ENCODE results near the gene EOLA2. TPM values are rescaled to one million over a fixed set of nuclear protein-coding genes. Genes with fewer than 3 reads are reported as not detected.
"Not testable (repeated sequence)": the region's sequence is repeated elsewhere in the genome, so short reads cannot be mapped to it uniquely, and the experiment has no call there.

EOLA2 gene
- total and polyA plus RNA-seq, 3 donors from 2014 or later, result 28.0 to 42.0 (median 35.1) TPM

DNA sequence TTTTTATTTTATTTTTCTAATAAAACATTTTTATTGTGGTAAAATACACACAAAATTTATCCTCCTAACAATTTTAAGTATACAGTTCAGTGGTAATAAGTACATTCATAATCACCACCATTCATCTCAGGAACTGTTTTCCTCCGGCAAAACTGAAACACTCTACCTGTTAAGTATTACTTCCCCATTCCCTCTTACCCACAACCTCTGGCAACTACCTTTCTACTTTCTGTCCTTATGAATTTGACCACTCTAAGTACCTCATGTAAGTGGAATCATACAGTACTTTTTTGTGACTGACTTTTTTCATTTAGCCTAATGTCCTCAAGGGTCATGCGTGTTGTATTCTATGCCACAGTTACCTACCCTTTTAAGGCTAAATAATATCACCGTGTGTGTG lies 30.0 kb downstream of the EOLA2 start:
- Histone ChIP-seq H3K4me3 (no peak overlapping the region), H3K27me3 (no peaks in the 10 kb centered on the region), H3K36me3 (ENCODE audit: low read depth, missing control alignments) (no peaks in the 10 kb centered on the region), H3K27ac (no peak overlapping the region), H3K4me1 (no peaks in the 10 kb centered on the region), H3K9me3 (no peaks in the 10 kb centered on the region)
- no peak for TF ChIP-seq CTCF (IDR thresholded peaks at IDR 0.05)
- no peak for TF ChIP-seq POLR2A (IDR thresholded peaks at IDR 0.05)
- intact Hi-C loops (cut with DNase I; ENCODE audit: low total_unique reads), result no loop called here
- DNase-seq, result no peak
- 94 to 96% methylated on average over 3 of the region's 3 CpGs for WGBS, 2 donors

GRCh38 chrX:149903889-149904748 lies 34.2 kb downstream of the EOLA2 start:
- Histone ChIP-seq H3K27ac (no peak overlapping the region), H3K27me3 (no peaks in the 10 kb centered on the region), H3K36me3 (ENCODE audit: low read depth, missing control alignments) (no peaks in the 10 kb centered on the region), H3K9me3 (no peaks in the 10 kb centered on the region), H3K4me1 (no peaks in the 10 kb centered on the region), H3K4me3 (no peak overlapping the region)
- no peak for DNase-seq
- intact Hi-C loops (cut with DNase I; ENCODE audit: low total_unique reads), result no loop called here
- TF ChIP-seq POLR2A (IDR thresholded peaks at IDR 0.05) (no peak), CTCF (IDR thresholded peaks at IDR 0.05) (no peak)
- WGBS, 2 donors, result 6 to 20% methylated on average over 4 to 6 of the region's 6 CpGs

DNA sequence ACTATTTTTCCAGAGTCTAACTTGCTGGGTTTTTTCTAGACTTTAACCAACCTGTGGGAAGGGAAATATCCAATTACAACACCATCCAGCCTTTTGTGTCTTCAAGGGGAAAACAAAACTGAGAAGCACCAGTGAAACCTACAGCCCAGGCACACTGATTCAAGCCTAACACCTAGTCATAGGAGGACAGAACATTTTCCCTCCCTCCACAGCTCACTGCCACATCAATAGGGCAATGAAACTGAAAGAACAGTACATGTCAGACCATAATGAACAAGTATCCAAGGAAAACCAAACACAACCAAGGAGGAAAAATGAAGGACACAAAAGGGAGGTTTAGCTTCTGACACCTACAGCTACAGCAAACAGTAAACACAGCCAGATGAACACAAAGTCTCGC lies 39.7 kb downstream of the EOLA2 start:
- 88 to 92% methylated on average over 1 of the region's 1 CpG for WGBS, 2 donors
- Histone ChIP-seq H3K27ac (no peak overlapping the region), H3K9me3 (no peaks in the 10 kb centered on the region), H3K36me3 (ENCODE audit: low read depth, missing control alignments) (no peaks in the 10 kb centered on the region), H3K4me3 (no peak overlapping the region), H3K27me3 (no peaks in the 10 kb centered on the region), H3K4me1 (no peaks in the 10 kb centered on the region)
- DNase-seq, result no peak
- intact Hi-C loops (cut with DNase I; ENCODE audit: low total_unique reads), result no loop called here
- TF ChIP-seq POLR2A (IDR thresholded peaks at IDR 0.05) (no peak), CTCF (IDR thresholded peaks at IDR 0.05) (no peak)

DNA sequence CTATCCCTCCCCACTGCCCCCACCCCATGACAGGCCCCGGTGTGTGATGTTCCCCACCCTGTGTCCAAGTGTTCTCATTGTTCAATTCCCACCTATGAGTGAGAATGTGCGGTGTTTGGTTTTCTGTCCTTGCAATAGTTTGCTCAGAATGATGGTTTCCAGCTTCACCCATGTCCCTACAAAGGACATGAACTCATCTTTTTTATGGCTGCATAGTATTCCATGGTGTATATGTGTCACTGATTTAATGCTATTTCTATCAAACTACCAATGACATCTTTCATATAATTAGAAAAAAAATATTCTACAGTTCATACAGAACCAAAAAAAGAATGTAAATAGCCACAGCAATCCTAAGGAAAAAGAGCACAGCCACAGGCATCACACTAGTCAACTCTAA lies 47.5 kb downstream of the EOLA2 start:
- H3K4me3 ChIP-seq; H3K27ac ChIP-seq; DNase-seq; H3K36me3 ChIP-seq (ENCODE audit: low read depth, missing control alignments); H3K9me3 ChIP-seq; intact Hi-C loops (cut with DNase I; ENCODE audit: low total_unique reads); H3K27me3 ChIP-seq; H3K4me1 ChIP-seq: not testable (repeated sequence)
- WGBS, 2 donors, result 92 to 100% methylated on average over 2 of the region's 2 CpGs

Other genes starting within 250 kb of the EOLA2 start
- 1 to 10 TPM; 6.8 to 9.8 TPM for gene MAGEA11, start 226.4 kb downstream of the EOLA2 start, total RNA-seq
- 9.4 TPM for gene MAGEA11, start 226.4 kb downstream of the EOLA2 start, polyA plus RNA-seq (ENCODE audit: insufficient read depth, low read depth, low replicate concordance)
- 1 to 10 TPM; 4.0 to 9.8 TPM for gene HSFX1, start 164.4 kb downstream of the EOLA2 start, total RNA-seq
- gene HSFX1, start 164.4 kb downstream of the EOLA2 start, polyA plus RNA-seq (ENCODE audit: insufficient read depth, low read depth, low replicate concordance), result 1.3 TPM
- gene MAGEA9, start 156.6 kb downstream of the EOLA2 start, total RNA-seq, result not detected
- 6.4 TPM for gene MAGEA9, start 156.6 kb downstream of the EOLA2 start, polyA plus RNA-seq (ENCODE audit: insufficient read depth, low read depth, low replicate concordance)
- 1 to 10 TPM; 1.1 to 2.0 TPM for gene MAGEA8, start 57.3 kb downstream of the EOLA2 start, total RNA-seq
- gene MAGEA8, start 57.3 kb downstream of the EOLA2 start, polyA plus RNA-seq (ENCODE audit: insufficient read depth, low read depth, low replicate concordance), result 2.9 TPM
- 1 to 10 TPM; 2.4 to 6.0 TPM for gene HSFX4, start 8.9 kb downstream of the EOLA2 start, total RNA-seq
- gene HSFX4, start 8.9 kb downstream of the EOLA2 start, polyA plus RNA-seq (ENCODE audit: insufficient read depth, low read depth, low replicate concordance), result 9.7 TPM

All from testis (tissue), 3 donors.